ENCODE measurements around the gene KLHL18.
"Not testable (repeated sequence)": the region's sequence is repeated elsewhere in the genome, so short reads cannot be mapped to it uniquely, and the experiment has no call there.

GRCh38 chr3:47309231-47309630 lies 26.5 kb downstream of the KLHL18 start:
- TF ChIP-seq EP300 (IDR thresholded peaks at IDR 0.05); POLR2AphosphoS5 (IDR thresholded peaks at IDR 0.05); CTCF (IDR thresholded peaks at IDR 0.05); POLR2A (IDR thresholded peaks at IDR 0.05; ENCODE audit: low read depth): not testable (repeated sequence)

All from esophagus muscularis mucosa (tissue), 4 donors.